Suprapubic skin (tissue), 3 donors: ENCODE results near the gene GPATCH4.

Source experiments
- POLR2AphosphoS5 ChIP-seq, 3 donors: sonication (generic); formaldehyde crosslinking; IDR thresholded peaks; one replicate each; pipeline ENCODE4 v1.6.1; 2017; ENCODE audit warnings: antibody characterized with exemption in 3 of 3
- TF ChIP-seq, protein P1 (sequence below), 2 donors: fragments of 200-600 bp in 1 of 2; fragments of 450-650 bp in 1 of 2; sonication (generic) in 1 of 2; IDR thresholded peaks; one replicate each; pipeline ENCODE4 v1.5.1; 2016 to 2019; ENCODE audit warnings: antibody characterized with exemption in 2 of 2, mild to moderate bottlenecking in 1 of 2, moderate library complexity in 1 of 2

DNA sequence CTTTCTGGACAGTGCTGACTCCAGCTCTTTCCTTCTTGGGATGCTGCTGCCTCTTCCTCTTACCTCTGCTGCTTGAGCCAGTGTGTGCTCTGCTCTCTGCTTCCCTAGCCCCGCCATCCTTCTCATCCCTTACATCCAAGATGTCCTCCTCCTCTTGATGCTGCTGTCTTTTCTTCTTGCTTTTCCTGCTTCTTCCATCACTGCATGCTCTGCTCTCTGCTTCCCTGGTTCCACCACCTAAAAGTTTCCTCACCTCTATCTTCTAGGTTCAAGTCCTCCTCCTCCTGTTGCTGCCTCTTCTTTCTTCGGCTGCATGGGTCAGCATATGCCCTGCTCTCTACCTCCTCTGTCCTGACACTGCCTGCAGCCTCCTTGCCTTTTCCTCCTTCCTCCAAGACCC is 6.3 kb downstream of the GPATCH4 start:
- TF ChIP-seq, protein P1, sequence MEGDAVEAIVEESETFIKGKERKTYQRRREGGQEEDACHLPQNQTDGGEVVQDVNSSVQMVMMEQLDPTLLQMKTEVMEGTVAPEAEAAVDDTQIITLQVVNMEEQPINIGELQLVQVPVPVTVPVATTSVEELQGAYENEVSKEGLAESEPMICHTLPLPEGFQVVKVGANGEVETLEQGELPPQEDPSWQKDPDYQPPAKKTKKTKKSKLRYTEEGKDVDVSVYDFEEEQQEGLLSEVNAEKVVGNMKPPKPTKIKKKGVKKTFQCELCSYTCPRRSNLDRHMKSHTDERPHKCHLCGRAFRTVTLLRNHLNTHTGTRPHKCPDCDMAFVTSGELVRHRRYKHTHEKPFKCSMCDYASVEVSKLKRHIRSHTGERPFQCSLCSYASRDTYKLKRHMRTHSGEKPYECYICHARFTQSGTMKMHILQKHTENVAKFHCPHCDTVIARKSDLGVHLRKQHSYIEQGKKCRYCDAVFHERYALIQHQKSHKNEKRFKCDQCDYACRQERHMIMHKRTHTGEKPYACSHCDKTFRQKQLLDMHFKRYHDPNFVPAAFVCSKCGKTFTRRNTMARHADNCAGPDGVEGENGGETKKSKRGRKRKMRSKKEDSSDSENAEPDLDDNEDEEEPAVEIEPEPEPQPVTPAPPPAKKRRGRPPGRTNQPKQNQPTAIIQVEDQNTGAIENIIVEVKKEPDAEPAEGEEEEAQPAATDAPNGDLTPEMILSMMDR (IDR thresholded peaks at IDR 0.05), result no peak
- no peak for TF ChIP-seq POLR2AphosphoS5 (IDR thresholded peaks at IDR 0.05)
